ENCODE results near the gene CPNE2.
"Not testable (repeated sequence)": the region's sequence is repeated elsewhere in the genome, so short reads cannot be mapped to it uniquely, and the experiment has no call there.

The CPNE2 gene

GRCh38 chr16:57096793-57097192, 4.4 kb downstream of the CPNE2 start:
- no peak overlapping the region for H3K18ac ChIP-seq (ENCODE audit: low read length)

DNA sequence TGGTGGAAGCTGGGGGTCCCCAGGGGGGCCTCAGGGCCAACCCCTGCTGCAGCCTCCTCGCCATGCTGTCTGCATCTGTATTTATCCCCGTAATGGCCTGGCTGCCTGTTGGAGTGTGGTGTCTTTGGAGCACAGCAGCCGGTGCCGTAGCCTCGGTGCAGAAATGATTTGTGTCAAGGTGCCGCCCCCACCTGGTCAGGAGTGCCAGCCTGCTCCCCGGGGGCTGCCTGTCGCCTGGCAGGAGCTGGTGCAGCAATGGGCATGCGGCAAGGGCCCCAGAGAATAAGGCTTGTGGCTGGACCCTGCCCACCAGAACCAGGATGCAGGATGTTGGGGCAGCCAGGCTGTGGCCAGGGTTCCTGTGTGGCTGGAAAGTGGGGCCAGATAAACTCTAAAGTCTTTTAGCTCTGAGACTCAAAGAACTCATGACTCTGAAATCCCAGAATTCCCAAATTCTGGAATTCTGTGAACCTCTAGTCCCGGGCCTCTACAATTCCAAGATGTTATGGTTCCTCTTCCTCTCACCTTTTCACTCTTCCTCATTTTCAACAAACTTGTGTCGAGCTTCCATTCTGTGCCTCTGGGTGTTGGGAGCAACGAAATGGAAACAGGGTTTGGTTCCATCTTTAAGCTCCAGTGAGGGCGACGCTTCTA, 5.9 kb downstream of the CPNE2 start:
- no CpG with 5 or more reads among the region's 14 CpGs for WGBS (ENCODE audit: extremely low coverage, insufficient coverage, low lambda C conversion rate)
- Histone ChIP-seq H3K4me3 (ENCODE audit: low read length) (no peak overlapping the region), H3K9ac (ENCODE audit: low read length) (no peak overlapping the region)

More at GRCh38 chr16:57096793-57097192, 4.4 kb downstream of the CPNE2 start:
- no CpG with 5 or more reads among the region's 2 CpGs for WGBS (ENCODE audit: extremely low coverage, insufficient coverage, low lambda C conversion rate)
- no peaks in the 10 kb centered on the region for H3K4me1 ChIP-seq (ENCODE audit: control insufficient read depth, low read depth, low read length)
- no peak overlapping the region for H3K4me2 ChIP-seq (ENCODE audit: low read length)
- H4K5ac ChIP-seq (ENCODE audit: low read length), result no peak overlapping the region
- no peaks in the 10 kb centered on the region for H3K36me3 ChIP-seq (ENCODE audit: control insufficient read depth, insufficient read depth, low read length)
- no peak overlapping the region for H4K8ac ChIP-seq (ENCODE audit: low read depth, low read length)
- H2BK15ac ChIP-seq (replicated peaks; ENCODE audit: low read depth), result no peak overlapping the region
- H2BK120ac ChIP-seq (ENCODE audit: low read depth, low read length), result no peak overlapping the region
- no peaks in the 10 kb centered on the region for H3K79me1 ChIP-seq (ENCODE audit: low read length)
- no peak overlapping the region for H3K9ac ChIP-seq (ENCODE audit: low read length)
- H2BK5ac ChIP-seq (ENCODE audit: low read length), result no peak overlapping the region
- no peak overlapping the region for H3K4me3 ChIP-seq (ENCODE audit: low read length)
- no peak for DNase-seq
- no peaks in the 10 kb centered on the region for H3K79me2 ChIP-seq (ENCODE audit: control insufficient read depth, insufficient read depth, low read length)
- H2AK5ac ChIP-seq (ENCODE audit: low read length), result no peak overlapping the region
- H3K27me3 ChIP-seq (ENCODE audit: insufficient read depth, low read length, poor library complexity), result no peaks in the 10 kb centered on the region
- H3K23ac ChIP-seq (ENCODE audit: low read length), result no peak overlapping the region
- no peak overlapping the region for H3K27ac ChIP-seq (ENCODE audit: low read depth, low read length)
- no peak overlapping the region for H3K56ac ChIP-seq (ENCODE audit: low read length)
- H3K4ac ChIP-seq (ENCODE audit: low read depth, low read length), result no peak overlapping the region

DNA sequence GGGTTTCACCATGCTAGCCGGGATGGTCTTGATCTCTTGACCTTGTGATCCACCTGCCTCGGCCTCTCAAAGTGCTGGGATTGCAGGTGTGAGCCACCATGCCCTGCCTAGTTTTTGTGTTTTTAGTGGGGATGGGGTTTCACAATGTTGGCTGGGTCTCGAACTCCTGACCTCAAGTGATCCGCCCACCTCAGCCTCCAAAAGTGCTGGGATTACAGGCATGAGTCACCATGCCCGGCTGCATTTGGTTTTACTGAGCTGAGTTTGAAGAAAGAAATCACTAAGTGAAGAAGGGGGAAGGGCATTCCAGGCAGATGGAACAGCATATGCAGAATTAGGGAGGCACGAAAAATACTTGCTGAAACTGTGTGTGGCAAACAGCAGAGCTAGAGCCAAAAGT, 7.6 kb downstream of the CPNE2 start:
- no CpG with 5 or more reads among the region's 6 CpGs for WGBS (ENCODE audit: extremely low coverage, insufficient coverage, low lambda C conversion rate)
- H3K36me3 ChIP-seq (ENCODE audit: control insufficient read depth, insufficient read depth, low read length); H3K18ac ChIP-seq (ENCODE audit: low read length); H2BK15ac ChIP-seq (replicated peaks; ENCODE audit: low read depth); H3K79me2 ChIP-seq (ENCODE audit: control insufficient read depth, insufficient read depth, low read length); H2BK120ac ChIP-seq (ENCODE audit: low read depth, low read length); H4K8ac ChIP-seq (ENCODE audit: low read depth, low read length); H3K4me1 ChIP-seq (ENCODE audit: control insufficient read depth, low read depth, low read length); H3K79me1 ChIP-seq (ENCODE audit: low read length); H3K9ac ChIP-seq (ENCODE audit: low read length); H3K23ac ChIP-seq (ENCODE audit: low read length); DNase-seq; H3K4me2 ChIP-seq (ENCODE audit: low read length); H3K4ac ChIP-seq (ENCODE audit: low read depth, low read length); H2BK5ac ChIP-seq (ENCODE audit: low read length); H3K27me3 ChIP-seq (ENCODE audit: insufficient read depth, low read length, poor library complexity); H4K5ac ChIP-seq (ENCODE audit: low read length); H3K4me3 ChIP-seq (ENCODE audit: low read length); H3K56ac ChIP-seq (ENCODE audit: low read length); H3K27ac ChIP-seq (ENCODE audit: low read depth, low read length); H2AK5ac ChIP-seq (ENCODE audit: low read length): not testable (repeated sequence)

More for the DNA sequence above, 5.9 kb downstream of the CPNE2 start:
- H2AK5ac ChIP-seq (ENCODE audit: low read length), result no peak overlapping the region
- H3K27me3 ChIP-seq (ENCODE audit: insufficient read depth, low read length, poor library complexity), result no peaks in the 10 kb centered on the region
- no peaks in the 10 kb centered on the region for H3K36me3 ChIP-seq (ENCODE audit: control insufficient read depth, insufficient read depth, low read length)
- no peaks in the 10 kb centered on the region for H3K79me1 ChIP-seq (ENCODE audit: low read length)
- no peak overlapping the region for H2BK5ac ChIP-seq (ENCODE audit: low read length)
- H2BK15ac ChIP-seq (replicated peaks; ENCODE audit: low read depth), result no peak overlapping the region
- H3K27ac ChIP-seq (ENCODE audit: low read depth, low read length), result no peak overlapping the region
- H4K8ac ChIP-seq (ENCODE audit: low read depth, low read length), result no peak overlapping the region
- H3K56ac ChIP-seq (ENCODE audit: low read length), result no peak overlapping the region
- no peak overlapping the region for H3K4me2 ChIP-seq (ENCODE audit: low read length)
- H3K79me2 ChIP-seq (ENCODE audit: control insufficient read depth, insufficient read depth, low read length), result no peaks in the 10 kb centered on the region
- no peak overlapping the region for H4K5ac ChIP-seq (ENCODE audit: low read length)
- no peak overlapping the region for H3K23ac ChIP-seq (ENCODE audit: low read length)
- no peak overlapping the region for H3K18ac ChIP-seq (ENCODE audit: low read length)
- DNase-seq, result no peak
- no peak overlapping the region for H3K4ac ChIP-seq (ENCODE audit: low read depth, low read length)
- H3K4me1 ChIP-seq (ENCODE audit: control insufficient read depth, low read depth, low read length), result no peaks in the 10 kb centered on the region
- no peak overlapping the region for H2BK120ac ChIP-seq (ENCODE audit: low read depth, low read length)

- no peak overlapping the region for H2BK15ac ChIP-seq (replicated peaks; ENCODE audit: low read depth)
- no peak overlapping the region for H3K9ac ChIP-seq (ENCODE audit: low read length)
- H4K8ac ChIP-seq (ENCODE audit: low read depth, low read length), result no peak overlapping the region
- no peaks in the 10 kb centered on the region for H3K79me1 ChIP-seq (ENCODE audit: low read length)
- no peaks in the 10 kb centered on the region for H3K4me1 ChIP-seq (ENCODE audit: control insufficient read depth, low read depth, low read length)
- H3K36me3 ChIP-seq (ENCODE audit: control insufficient read depth, insufficient read depth, low read length), result no peaks in the 10 kb centered on the region
- no peak for DNase-seq
- H3K79me2 ChIP-seq (ENCODE audit: control insufficient read depth, insufficient read depth, low read length), result no peaks in the 10 kb centered on the region
- no peak overlapping the region for H3K4ac ChIP-seq (ENCODE audit: low read depth, low read length)
- H3K27me3 ChIP-seq (ENCODE audit: insufficient read depth, low read length, poor library complexity), result no peaks in the 10 kb centered on the region
- H3K18ac ChIP-seq (ENCODE audit: low read length), result no peak overlapping the region
- H4K5ac ChIP-seq (ENCODE audit: low read length), result no peak overlapping the region
- WGBS (ENCODE audit: extremely low coverage, insufficient coverage, low lambda C conversion rate), result no CpG with 5 or more reads among the region's 1 CpG
- no peak overlapping the region for H3K4me3 ChIP-seq (ENCODE audit: low read length)
- H2BK5ac ChIP-seq (ENCODE audit: low read length), result no peak overlapping the region
- no peak overlapping the region for H3K27ac ChIP-seq (ENCODE audit: low read depth, low read length)
- no peak overlapping the region for H2BK120ac ChIP-seq (ENCODE audit: low read depth, low read length)
- H3K23ac ChIP-seq (ENCODE audit: low read length), result no peak overlapping the region
- H2AK5ac ChIP-seq (ENCODE audit: low read length), result no peak overlapping the region
- H3K56ac ChIP-seq (ENCODE audit: low read length), result no peak overlapping the region
- no peak overlapping the region for H3K4me2 ChIP-seq (ENCODE audit: low read length)
Measured at GRCh38 chr16:57100445-57100844, 8.1 kb downstream of the CPNE2 start.

DNA sequence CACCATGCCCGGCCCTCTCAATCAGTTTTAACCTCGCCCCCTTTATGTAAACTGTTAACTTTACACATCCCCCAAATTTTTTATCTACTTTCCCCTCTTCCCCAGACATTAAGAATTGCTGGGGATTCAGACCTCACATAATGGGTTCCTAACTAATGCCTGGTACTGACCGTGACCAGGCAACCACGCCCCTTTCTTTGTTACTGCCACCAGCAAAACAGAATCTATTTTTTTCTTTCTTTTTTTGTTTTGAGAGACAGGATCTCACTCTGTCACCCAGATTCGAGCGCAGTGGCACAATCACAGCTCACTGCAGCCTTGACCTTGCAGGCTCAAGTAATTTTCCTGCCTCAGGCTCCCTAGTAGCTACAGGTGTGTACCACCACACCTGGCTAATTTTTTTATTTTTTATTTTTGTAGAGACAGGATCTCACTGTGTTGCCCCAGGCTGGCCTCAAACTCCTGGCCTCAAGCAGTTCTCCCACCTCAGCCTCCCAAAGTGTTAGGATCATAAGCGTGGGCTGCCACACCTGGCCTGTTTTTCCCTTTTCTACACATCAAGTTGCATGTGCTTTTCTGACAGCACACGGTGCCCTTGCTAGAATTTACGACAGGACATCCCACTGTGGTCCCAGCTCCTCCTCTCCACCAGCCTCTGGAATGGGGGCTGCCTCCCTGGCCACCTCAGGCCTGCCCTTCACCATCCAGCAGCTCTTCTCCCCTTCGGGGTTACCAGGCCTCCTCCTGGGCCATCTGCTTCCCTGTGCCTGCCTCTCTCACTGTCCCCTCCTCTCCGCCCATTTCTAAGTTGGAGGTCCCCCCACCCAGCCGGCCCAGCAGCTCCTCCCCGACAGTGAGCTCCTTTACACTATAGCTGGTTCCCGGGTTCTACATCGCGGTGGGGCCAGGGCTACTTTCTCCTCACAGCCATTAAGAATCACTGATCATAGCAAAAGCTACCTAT, 10.8 kb downstream of the CPNE2 start:
- Histone ChIP-seq H3K36me3 (ENCODE audit: control insufficient read depth, insufficient read depth, low read length) (no peaks in the 10 kb centered on the region), H4K5ac (ENCODE audit: low read length) (no peak overlapping the region), H3K4ac (ENCODE audit: low read depth, low read length) (no peak overlapping the region), H2AK5ac (ENCODE audit: low read length) (no peak overlapping the region), H2BK15ac (replicated peaks; ENCODE audit: low read depth) (no peak overlapping the region), H3K9ac (ENCODE audit: low read length) (no peak overlapping the region), H3K23ac (ENCODE audit: low read length) (no peak overlapping the region), H3K4me1 (ENCODE audit: control insufficient read depth, low read depth, low read length) (no peaks in the 10 kb centered on the region), H3K4me3 (ENCODE audit: low read length) (no peak overlapping the region), H3K79me1 (ENCODE audit: low read length) (no peaks in the 10 kb centered on the region), H4K8ac (ENCODE audit: low read depth, low read length) (no peak overlapping the region), H3K79me2 (ENCODE audit: control insufficient read depth, insufficient read depth, low read length) (no peaks in the 10 kb centered on the region), H2BK5ac (ENCODE audit: low read length) (no peak overlapping the region), H3K27ac (ENCODE audit: low read depth, low read length) (no peak overlapping the region), H2BK120ac (ENCODE audit: low read depth, low read length) (no peak overlapping the region), H3K4me2 (ENCODE audit: low read length) (no peak overlapping the region), H3K56ac (ENCODE audit: low read length) (peak overlapping the region; percentile 15), H3K18ac (ENCODE audit: low read length) (no peak overlapping the region), H3K27me3 (ENCODE audit: insufficient read depth, low read length, poor library complexity) (no peaks in the 10 kb centered on the region)
- no peak for DNase-seq
- WGBS (ENCODE audit: extremely low coverage, insufficient coverage, low lambda C conversion rate), result 100% methylated on average over 1 of the region's 16 CpGs

Measured in mesendoderm (in vitro differentiated cells).